AG04450 (cell line): Measurements from ENCODE around the gene R3HDML. TPM values are rescaled to one million over a fixed set of nuclear protein-coding genes. Genes with fewer than 3 reads are reported as not detected.
"Not testable (repeated sequence)": the region's sequence is repeated elsewhere in the genome, so short reads cannot be mapped to it uniquely, and the experiment has no call there.

Experiments
- CTCF ChIA-PET: fragments of 300-600, 350-600 bp; formaldehyde crosslinking; extraction: SDS; loops from one replicate; lab custom pipeline; 2022; ENCODE audit warnings: antibody characterized with exemption, inconsistent platforms; lab: Charles Lee
- POLR2A ChIA-PET: fragments of 350-600 bp; formaldehyde crosslinking; extraction: SDS; loops from one replicate; lab custom pipeline; 2021; ENCODE audit warnings: antibody characterized with exemption, inconsistent platforms; lab: Yijun Ruan, JAX
- DNase-seq: peaks from one replicate; pipeline ENCODE4 v3.0.0-alpha.2; 2011; ENCODE audit warnings: low read depth, low spot score
- H3K27ac ChIP-seq: one replicate; pipeline ENCODE4 v1.5.1; 2012; ENCODE audit warnings: low read depth, low read length, control low read depth
- H3K27me3 ChIP-seq: one replicate; pipeline ENCODE4 v1.6.0; 2012; ENCODE audit warnings: low read length; ENCODE audit not compliant: control insufficient read depth, insufficient read depth
- H3K4me3 ChIP-seq: 2 replicates; pipeline ENCODE4 v1.5.1; 2011; ENCODE audit warnings: mild to moderate bottlenecking, low read depth, low read length, control low read depth
- H3K9me3 ChIP-seq: 2 replicates; pipeline ENCODE4 v1.5.1; 2012; ENCODE audit warnings: low read length; ENCODE audit not compliant: control insufficient read depth, insufficient read depth
- CTCF ChIP-seq: IDR thresholded peaks from 2 replicates; pipeline ENCODE4 v1.5.1; 2011; ENCODE audit warnings: low read depth, low read length, control low read depth, inconsistent platforms
- polyA plus RNA-seq: library from polyadenylated mRNA; depleted of rRNA; stranded (reverse); fragments of >200 nt; gene quantifications from 2 replicates; pipeline ENCODE4 v1.2.3, GENCODE V29; 2011

The R3HDML gene
- polyA plus RNA-seq, 1 experiment = not detected

GRCh38 chr20:44296011-44296410 lies 40.8 kb upstream of the R3HDML start:
- ChIA-PET POLR2A (no interaction called here), CTCF (interaction anchor here (1.5 to 3.0 kb wide), 2 partner anchors 15 to 79 kb away, joined by 6 to 16 read pairs; partner anchors contain the start of gene FITM2)
- Histone ChIP-seq H3K9me3 (no peaks in the 10 kb centered on the region; the same call in 1 of the 2 replicates), H3K27ac (no peak overlapping the region), H3K4me3 (no peak overlapping the region), H3K27me3 (no peaks in the 10 kb centered on the region)
- no peak for DNase-seq
- TF ChIP-seq CTCF = no peak

- H3K27me3 ChIP-seq = no peaks in the 10 kb centered on the region
- no peaks in the 10 kb centered on the region; the same call in 1 of the 2 replicates for H3K9me3 ChIP-seq
- H3K27ac ChIP-seq = no peak overlapping the region
- no peak for TF ChIP-seq CTCF
- DNase-seq = no peak
- POLR2A ChIA-PET = no interaction called here
- CTCF ChIA-PET = interaction anchor here (3.0 kb wide), 1 partner anchor 14 kb away, joined by 16 read pairs; the partner anchor contains the start of gene FITM2
- no peak overlapping the region for H3K4me3 ChIP-seq
Measured at GRCh38 chr20:44297721-44298120, 39.1 kb upstream of the R3HDML start.

GRCh38 chr20:44299011-44299535 lies 37.8 kb upstream of the R3HDML start:
- H3K27me3 ChIP-seq, POLR2A ChIA-PET: not testable (repeated sequence)
- CTCF ChIA-PET = interaction anchor here (3.0 kb wide), 1 partner anchor 12 kb away, joined by 16 read pairs; the partner anchor contains the start of gene FITM2

GRCh38 chr20:44301285-44301684 lies 35.6 kb upstream of the R3HDML start:
- Histone ChIP-seq H3K27ac (no peak overlapping the region), H3K9me3 (no peaks in the 10 kb centered on the region; the same call in 1 of the 2 replicates), H3K27me3 (no peaks in the 10 kb centered on the region), H3K4me3 (no peak overlapping the region)
- DNase-seq = no peak
- TF ChIP-seq CTCF = no peak
- CTCF ChIA-PET = interaction anchor here (1.8 to 1.9 kb wide), 2 partner anchors 10 to 84 kb away, joined by 4 to 13 read pairs; partner anchors contain the start of gene FITM2
- POLR2A ChIA-PET = no interaction called here

More at GRCh38 chr20:44299011-44299535, 37.8 kb upstream of the R3HDML start:
- not testable (repeated sequence) for H3K9me3 ChIP-seq, DNase-seq, H3K4me3 ChIP-seq, H3K27ac ChIP-seq

GRCh38 chr20:44302026-44302669 lies 34.7 kb upstream of the R3HDML start:
- no peak overlapping the region for H3K4me3 ChIP-seq
- no peaks in the 10 kb centered on the region for H3K27me3 ChIP-seq
- TF ChIP-seq CTCF = no peak
- ChIA-PET POLR2A (no interaction called here), CTCF (interaction anchor here (1.8 kb wide), 1 partner anchor 85 kb away, joined by 4 read pairs; no protein-coding TSS in a partner anchor)
- no peak for DNase-seq
- H3K27ac ChIP-seq = no peak overlapping the region
- no peaks in the 10 kb centered on the region; the same call in 1 of the 2 replicates for H3K9me3 ChIP-seq
